HG02981 (cell line): ENCODE results near the gene FGD2.

Experiments
- ATAC-seq: cut with Tn5 transposase; IDR thresholded peaks from one replicate; pipeline ENCODE4 v1.9.1; 2021; ENCODE audit warnings: mild to moderate bottlenecking, moderate library complexity; ENCODE audit not compliant: unreplicated experiment

FGD2 gene, protein sequence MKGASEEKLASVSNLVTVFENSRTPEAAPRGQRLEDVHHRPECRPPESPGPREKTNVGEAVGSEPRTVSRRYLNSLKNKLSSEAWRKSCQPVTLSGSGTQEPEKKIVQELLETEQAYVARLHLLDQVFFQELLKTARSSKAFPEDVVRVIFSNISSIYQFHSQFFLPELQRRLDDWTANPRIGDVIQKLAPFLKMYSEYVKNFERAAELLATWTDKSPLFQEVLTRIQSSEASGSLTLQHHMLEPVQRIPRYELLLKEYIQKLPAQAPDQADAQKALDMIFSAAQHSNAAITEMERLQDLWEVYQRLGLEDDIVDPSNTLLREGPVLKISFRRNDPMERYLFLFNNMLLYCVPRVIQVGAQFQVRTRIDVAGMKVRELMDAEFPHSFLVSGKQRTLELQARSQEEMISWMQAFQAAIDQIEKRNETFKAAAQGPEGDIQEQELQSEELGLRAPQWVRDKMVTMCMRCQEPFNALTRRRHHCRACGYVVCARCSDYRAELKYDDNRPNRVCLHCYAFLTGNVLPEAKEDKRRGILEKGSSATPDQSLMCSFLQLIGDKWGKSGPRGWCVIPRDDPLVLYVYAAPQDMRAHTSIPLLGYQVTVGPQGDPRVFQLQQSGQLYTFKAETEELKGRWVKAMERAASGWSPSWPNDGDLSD

DNA sequence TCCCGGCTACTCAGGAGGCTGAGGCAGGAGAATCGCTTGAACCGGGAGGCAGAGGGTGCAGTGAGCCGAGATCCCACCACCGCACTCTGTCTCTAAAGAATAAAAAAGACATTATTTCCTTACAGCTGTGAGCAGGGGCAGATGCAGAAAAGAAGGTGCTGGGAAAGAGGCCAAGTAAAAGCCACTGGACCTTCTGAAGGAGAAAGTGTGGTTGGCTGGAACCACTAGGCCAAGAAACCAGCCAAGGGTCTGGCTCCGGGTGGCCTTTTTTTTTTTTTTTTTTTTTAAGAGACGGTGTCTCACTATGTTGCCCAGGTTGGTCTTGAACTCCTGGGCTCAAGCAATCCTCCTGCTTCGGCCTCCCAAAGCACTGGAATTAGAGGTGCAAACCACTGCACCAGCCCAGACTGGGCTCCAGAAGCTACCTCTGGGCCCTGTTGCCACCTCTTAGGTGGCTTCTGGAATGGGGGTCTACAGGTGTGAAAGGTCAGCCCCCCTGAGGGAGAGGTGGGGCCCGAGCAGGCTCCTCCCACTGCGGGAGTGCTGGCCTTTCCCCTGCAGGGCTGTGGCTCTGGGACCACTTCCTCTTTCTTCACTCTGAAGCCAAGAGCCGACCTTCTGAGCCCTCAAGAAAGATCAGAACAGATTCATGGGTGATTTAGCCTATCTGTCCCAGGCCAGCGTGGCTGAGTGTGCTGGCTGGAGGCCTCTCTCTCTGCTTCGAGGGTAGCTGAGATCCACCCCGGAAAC is at the start of gene FGD2:
FGD2 (plus strand) TSS at position 595 of the 750 bp plus-strand sequence. CDS start 163 bp downstream, outside the sequence.
- peak; percentile 70 for ATAC-seq

DNA sequence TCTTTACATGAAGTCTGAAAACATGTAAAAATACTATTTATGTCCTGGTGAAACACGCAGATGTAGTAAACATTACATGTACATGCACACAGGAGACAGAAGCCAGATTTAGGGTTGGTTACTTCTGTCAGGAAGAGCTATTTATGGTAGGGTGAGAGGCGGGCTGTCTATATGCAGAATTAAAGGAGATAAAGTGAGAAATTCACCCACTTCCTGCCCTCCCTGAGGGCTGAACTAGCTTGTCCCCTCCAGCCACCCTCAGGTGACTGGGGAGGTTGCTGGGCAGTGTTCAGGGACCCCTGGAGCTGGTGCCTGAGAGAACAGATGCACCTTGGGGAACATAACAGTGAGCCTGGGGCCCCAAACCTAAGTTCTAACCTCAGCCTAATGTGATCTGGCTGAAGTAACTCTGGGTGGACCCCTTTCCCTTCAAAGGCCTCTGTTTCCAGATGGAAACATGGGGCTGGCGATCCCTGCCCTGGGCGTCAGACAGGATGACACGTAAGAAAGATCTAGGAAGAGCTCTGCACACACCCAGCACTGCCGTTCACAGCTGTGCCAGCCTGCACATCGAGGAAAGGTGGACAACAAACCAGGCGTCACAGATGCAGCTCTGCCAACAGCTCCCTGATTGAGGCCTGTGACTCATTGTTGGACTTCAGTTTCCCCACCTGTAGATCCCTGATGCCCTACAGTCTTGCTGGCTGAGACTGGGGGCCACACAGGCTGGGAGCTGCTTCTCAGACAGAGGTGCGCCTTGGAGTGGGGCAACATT is 49.6 kb upstream of the FGD2 start:
- ATAC-seq: no peak

DNA sequence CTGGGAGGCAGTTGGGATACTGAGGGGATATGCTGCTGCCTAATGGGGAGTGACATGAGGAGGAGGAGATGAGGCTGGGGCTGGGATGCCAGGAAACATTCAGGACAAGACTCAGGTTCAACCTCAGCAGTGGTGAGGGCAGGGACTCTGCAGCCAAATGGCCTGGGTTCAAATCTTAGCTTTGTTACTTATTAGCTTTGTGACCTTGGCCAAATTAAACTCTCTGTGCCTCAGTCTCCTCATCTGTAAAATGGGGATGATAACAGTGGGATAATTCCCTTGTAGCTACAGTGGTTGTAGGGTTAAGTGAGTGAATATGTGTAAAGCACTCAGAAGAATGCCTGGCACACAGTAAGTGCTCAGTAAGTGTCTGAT is 49.0 kb upstream of the FGD2 start:
- ATAC-seq: no peak

DNA sequence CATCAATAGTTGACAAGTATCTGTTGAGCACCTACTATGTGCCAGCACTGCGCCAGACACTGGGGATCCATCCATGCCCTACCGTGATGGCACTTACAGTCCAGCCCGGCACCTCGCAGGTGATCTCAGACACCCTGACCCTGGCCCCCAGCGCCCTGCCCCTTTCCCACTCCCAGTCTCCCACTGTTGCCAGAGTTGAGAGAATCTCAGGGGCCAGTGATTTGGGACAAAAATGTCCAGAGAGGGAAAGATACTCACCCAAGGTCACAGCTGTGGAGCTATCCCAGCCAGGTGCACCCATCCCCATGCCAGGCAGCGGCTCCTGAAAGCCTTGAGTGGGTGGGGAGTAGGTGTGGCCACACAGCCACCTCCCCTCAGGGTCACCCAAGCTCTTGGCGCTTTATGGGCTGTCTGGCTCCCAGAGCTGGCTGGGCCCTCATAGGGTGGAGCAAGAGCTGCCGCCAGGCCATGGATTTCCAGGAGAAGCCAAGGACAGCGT is 47.6 kb upstream of the FGD2 start:
- no peak for ATAC-seq

DNA sequence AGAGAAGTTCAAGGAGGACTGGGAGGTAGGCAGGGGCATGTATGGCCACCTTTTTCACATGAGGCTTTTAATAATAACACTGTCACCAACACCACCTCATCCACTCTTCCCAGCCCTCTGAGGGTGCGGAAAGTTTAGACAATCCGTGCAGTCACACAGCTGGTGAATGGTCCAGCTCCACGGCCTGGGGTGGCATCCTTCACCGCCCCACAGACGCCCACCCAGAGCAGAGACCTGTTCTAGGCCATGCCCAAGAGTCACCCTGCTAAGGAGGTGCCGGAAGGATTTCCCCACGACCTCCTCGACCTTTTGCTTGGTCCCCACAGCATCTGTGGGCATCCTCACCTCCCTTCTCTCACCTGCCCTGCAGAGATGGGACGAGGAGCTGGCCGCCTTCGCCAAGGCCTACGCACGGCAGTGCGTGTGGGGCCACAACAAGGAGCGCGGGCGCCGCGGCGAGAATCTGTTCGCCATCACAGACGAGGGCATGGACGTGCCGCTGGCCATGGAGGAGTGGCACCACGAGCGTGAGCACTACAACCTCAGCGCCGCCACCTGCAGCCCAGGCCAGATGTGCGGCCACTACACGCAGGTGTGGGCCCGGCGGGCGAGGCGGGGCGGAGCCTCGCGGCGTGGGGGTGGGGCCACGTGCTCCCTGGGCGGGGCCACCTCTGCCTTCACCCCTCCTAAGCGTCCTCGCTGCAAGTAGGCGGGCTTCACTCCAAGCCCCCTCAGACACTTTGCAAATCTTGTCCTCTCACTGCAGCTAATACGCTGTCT is 46.5 kb upstream of the FGD2 start:
- ATAC-seq: no peak

DNA sequence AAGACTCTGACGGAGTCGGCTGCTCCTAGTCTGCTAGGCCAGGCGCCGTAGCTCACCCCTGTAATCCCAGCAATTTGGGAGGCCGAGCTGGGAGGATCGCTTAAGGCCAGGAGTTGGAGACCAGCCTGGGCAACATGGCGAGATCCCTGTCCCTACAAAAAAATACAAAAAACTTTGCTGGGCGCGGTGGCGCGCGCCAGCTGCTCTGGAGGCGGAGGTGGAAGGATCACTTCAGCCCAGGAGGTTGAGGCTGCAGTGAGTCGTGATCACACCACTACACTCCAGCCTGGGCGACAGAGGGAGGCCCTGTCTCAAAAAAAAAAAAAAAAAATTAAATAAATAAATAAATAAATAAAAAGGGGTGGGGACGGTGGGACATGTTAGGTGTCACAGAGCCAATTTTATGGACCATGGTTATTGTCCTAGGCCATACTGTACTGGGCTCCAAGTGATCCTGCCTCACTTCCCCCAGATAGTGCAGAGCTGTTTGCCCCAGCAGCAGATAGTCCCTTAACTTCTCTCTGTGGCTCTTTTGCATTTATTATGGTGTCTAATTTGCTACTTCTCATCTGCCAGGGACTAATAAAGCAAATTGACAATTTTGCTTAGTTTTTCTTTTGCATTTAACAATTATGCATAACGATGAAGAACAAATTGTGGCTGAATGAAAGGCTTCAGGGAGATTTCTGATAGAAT is 45.8 kb upstream of the FGD2 start:
- no peak for ATAC-seq

DNA sequence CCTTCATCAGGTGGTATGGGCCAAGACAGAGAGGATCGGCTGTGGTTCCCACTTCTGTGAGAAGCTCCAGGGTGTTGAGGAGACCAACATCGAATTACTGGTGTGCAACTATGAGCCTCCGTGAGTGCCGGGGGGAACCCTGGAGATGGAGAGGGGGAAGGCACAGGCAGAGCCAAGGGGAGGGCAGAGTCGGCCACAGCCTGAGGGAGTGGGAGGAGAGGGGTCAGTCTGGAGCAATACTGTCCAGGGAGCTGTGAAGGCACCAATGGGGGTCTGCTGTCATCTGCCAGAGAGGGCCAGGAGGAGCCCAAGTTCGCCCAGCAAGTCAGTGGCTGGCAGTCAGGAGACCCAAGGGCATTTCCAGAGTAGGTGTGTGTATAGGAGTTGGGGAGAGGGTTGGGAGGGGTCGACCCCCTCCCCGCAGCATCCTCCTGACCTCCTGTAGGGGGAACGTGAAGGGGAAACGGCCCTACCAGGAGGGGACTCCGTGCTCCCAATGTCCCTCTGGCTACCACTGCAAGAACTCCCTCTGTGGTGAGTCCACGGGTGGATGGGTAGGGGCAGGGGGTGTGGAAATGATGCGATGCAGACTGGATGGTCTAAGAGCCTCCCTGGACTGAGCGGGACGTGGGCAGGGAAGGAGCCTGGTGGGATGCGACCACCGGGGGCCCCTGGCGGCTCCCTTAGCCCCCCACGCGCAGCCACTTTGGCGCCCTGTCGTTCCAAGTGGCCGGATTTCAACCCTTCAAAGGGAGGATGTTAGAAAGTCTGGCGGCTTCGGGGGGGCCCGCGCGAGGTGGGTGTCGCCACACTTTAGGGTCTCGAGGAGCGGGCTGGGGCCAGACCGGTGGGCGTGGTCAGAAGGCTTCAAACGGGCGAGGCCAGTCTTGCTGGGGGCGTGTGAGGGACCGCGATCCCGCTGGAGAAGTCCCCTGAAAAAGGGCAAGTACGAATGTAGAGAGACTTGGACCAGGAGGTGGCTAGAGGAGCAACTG is 43.7 kb upstream of the FGD2 start:
- no peak for ATAC-seq

DNA sequence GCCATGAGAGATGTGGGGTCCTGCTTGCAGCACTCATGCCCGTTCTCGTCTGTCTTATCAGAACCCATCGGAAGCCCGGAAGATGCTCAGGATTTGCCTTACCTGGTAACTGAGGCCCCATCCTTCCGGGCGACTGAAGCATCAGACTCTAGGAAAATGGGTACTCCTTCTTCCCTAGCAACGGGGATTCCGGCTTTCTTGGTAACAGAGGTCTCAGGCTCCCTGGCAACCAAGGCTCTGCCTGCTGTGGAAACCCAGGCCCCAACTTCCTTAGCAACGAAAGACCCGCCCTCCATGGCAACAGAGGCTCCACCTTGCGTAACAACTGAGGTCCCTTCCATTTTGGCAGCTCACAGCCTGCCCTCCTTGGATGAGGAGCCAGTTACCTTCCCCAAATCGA is 42.6 kb upstream of the FGD2 start:
- ATAC-seq: no peak

DNA sequence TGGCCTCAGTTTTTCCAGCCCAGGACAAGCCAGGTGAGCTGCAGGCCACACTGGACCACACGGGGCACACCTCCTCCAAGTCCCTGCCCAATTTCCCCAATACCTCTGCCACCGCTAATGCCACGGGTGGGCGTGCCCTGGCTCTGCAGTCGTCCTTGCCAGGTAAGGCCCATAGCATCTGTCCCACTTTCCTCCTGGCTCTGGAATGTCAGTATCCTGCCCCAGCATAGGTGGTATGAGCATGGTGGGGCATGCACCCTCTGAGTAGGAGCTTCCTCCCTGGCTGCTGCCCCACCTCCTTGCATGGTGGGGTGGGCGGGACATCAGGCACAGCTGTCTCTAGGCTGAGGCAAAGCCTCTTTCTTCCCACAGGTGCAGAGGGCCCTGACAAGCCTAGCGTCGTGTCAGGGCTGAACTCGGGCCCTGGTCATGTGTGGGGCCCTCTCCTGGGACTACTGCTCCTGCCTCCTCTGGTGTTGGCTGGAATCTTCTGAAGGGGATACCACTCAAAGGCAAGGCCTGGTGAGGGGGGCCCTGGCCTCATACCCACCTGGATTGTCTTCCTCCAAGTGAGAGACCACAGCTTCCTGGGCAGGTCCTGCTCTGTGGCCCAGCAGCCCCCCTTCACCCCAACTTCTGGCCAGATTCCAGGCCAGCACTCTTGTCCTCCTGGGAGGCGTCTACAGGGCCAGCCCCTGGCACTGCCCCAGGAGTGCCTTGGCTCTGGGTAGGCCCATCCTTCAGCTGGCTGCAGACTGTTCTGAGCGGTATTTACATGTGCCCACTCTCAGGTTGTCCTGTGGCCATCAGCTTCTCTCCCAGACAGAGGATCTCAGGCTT is 41.8 kb upstream of the FGD2 start:
- ATAC-seq: no peak

DNA sequence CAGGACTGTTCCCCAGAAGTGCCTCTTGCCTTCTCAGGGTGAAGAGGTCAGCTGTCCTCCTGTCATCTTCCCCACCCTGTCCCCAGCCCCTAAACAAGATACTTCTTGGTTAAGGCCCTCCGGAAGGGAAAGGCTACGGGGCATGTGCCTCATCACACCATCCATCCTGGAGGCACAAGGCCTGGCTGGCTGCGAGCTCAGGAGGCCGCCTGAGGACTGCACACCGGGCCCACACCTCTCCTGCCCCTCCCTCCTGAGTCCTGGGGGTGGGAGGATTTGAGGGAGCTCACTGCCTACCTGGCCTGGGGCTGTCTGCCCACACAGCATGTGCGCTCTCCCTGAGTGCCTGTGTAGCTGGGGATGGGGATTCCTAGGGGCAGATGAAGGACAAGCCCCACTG is 41.1 kb upstream of the FGD2 start:
- no peak for ATAC-seq

DNA sequence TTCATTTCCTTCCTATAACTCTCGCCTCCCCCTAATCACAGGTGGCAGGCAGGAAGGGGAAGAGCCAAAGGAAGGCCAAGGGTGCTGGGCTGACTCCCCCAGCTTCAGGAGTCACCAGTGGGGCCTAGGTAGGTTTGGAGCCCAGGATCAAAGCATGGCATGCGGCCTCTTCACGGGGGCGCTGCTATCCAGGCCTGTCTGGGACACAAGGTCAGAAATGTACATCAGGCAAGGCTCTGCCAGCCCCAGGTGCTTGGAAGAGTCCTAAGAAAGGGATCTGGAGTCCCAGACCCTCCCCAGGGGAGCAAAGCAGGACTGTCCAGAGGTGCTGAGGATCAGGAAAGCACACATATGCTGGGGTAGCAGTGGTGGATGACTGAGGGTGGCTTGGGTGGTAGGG is 40.5 kb upstream of the FGD2 start:
- ATAC-seq: no peak

DNA sequence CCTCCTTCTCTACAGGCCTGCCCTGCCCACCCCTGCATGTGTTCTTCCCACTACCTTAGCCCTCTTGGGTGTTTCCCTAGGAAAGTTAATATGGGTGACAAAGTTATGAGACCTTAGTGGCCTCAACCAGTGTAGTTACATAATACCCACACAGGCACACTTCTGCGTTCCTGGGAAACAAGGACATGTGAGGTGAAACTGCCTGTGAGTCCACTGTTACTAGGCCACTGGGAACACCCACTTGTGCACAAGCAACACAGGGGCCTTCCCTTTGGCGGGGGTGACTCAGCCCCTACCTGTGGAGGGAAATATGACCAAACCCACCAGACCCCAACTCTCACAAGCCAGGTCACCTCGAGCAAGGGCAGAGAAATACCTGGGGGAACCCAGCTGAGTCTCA is 38.2 kb upstream of the FGD2 start:
- ATAC-seq: no peak

DNA sequence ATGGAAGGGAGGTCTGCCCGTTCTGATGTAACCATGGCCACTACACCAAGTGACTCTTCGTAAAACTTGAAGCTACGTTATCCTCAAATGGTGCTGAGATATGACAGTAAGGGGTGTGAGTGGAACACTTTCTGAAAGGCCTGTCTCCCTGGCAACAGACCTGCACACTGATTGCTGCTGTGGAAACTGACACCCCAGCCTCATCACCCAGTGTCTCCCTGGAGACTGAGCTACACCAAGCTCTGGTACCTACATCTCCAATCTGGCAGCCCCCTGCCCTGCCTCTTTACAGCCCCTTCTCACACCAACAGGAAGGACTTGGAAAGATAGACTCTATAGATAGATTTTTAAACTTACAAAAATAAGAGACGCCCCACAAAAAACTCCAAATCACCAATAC is 37.7 kb upstream of the FGD2 start:
- ATAC-seq: no peak

DNA sequence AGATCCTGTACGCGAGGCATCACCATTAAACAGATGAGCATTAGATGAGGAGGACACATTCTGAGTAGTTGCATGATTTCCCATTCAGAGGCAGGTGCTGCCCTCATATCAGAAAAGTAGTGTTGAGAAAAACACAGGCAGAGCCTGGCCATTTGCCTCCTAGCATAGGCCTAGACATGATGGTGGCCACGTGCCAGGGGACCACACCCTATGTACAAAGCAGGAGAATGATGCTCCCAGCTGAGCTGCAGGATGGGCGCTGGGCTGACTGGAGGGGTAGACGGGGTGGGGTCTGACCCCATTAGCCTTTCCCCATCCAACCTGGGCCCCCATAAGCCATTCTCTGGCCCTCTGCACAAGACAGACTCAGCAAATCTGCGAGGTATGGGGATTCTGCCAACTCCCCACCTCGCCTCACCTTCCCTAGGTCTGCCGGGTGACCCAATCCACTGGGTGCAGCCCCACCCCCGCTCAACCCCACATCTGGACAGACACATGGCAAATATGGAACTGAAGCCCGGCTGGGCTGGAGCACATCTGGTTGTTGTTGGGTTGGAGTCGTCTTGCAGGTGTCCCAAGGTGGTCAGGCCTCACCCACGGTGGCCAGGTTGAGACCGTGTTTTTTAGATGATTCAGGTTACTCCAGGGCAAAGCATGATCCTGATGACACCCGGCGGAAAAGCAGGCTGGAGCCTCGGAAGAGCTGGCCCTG is 37.0 kb upstream of the FGD2 start:
- no peak for ATAC-seq

DNA sequence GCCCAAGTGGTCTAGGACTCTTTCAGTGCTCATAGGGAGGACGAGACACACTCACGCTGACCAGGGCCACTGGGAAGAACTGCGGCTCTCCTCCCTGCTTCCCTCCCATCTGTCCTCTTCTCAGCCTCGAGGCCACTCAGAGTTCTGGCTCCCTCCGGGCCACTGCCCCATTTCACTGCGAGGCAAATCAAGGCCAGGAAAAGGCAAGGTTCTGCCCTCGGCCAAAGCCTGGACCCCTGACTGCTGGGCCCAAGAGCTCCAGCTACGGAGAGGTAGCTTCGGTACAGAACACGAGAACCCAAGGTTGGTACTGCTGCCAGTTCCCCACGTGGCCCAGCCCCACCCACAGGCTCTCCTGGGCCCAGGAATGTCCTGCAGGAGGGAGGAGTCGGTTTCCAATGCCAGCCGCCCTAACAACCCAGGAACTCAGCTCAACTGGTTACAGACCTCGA is 36.2 kb upstream of the FGD2 start:
- ATAC-seq: no peak

DNA sequence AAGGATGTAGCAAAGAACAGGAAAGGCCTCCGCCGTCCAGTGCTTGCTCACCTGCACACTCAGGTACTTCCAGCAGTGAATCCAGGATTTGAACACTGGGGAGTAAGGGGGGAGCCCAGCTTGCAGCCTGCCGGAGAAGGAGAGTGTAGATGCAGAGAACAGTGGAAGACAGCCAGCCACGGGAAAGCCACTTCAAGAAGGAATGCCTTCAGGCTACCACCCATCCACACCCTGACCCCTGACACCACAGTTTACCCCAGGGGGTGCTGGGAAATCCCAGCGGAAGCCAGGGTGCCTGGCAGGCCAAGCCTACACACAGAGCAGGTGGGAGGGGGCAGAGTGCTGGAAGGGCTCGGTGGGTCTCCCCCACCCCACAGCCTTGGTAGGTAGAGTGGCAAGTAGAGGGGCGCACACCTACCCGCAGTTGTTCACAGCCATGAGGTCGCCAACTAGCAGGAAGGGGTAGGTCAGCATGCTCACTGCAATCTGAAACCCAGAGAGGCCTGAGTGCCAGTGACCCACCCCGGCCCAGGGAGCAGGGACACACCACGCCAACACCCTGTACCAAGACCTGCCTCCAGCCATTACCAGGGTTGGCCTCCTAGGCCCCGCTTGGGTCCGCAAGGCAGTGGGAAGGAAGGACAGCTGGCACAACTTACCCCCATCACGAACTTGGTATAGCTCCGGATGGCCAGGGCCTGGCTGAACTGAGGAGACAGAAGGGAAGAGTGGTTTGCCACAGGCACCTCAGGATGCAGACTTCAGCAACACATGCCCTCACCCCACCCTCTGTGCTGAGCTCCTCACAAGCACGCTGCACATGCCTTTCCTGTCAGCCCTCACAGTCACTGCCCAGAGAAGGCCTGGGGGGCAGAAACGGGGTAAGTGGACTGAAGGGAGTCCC is 35.2 kb upstream of the FGD2 start:
- no peak for ATAC-seq
